Frontal cortex (tissue), 4 donors: ENCODE results near the gene P2RX3. TPM values are rescaled to one million over a fixed set of nuclear protein-coding genes. Genes with fewer than 3 reads are reported as not detected.
"Not testable (repeated sequence)": the region's sequence is repeated elsewhere in the genome, so short reads cannot be mapped to it uniquely, and the experiment has no call there.

Source experiments
- DNase-seq, 2 donors: peaks; one replicate each; pipeline ENCODE4 v3.0.0; 2012; ENCODE audit warnings: low spot score in 2 of 2
- FAIRE-seq: peaks from 2 replicates; lab custom pipeline; 2012; peaks lifted over from hg19 to GRCh38; lab: Jason Lieb, UNC
- total RNA-seq: library from RNA; depleted of rRNA; stranded (reverse); fragments of >200 nt; gene quantifications from one replicate; pipeline ENCODE4 v1.2.3, GENCODE V29; 2014
- donor health status: control.
- donor health status: control.
- donor health status: control.

Gene P2RX3
- total RNA-seq = not detected

- no peak for DNase-seq
- no peak for FAIRE-seq
Measured at GRCh38 chr11:57338142-57338541, at the start of gene P2RX3. P2RX3 (plus strand) TSS chr11:57338352; CDS start chr11:57338551, 199 bp downstream.

DNA sequence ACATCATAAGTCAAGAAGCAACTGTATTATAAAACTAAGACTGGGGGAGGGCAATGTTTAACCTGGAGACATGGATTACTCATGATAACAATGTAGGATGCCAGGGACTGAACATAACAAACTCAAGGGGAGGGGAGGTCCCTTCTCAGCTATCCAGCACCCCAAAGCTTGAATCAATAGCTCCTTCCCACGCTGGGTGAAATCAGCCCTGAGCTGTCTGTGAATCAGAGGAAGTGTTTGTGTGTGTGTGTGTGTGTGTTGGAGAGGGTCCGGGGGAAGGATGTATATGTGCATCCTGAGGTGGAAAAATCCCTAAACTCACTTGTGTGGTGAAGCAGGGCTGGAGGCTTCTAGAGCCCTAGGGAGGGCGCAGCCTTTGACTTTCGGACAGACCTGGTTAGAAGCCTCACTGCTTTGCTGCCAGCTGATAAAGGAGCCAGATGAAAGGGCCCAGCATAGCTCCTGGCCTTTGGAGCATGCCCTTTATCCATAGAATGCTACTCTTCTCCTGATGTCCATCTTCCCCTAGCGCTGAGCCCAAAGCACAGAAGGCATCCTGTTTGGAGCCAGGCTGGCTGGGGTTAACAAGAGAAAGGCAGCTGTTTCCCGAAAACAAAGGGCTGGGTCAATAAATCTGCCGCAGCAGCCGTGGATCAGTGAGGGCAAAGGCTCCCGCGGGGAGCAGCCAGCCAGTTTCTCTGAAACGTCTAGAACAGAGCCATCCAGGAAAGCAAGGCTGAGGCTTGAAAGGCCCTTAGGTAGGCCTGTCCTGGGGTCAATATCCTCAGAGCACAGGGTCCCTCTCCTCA, 49.2 kb upstream of the P2RX3 start:
- DNase-seq = no peak
- FAIRE-seq = no peak

DNA sequence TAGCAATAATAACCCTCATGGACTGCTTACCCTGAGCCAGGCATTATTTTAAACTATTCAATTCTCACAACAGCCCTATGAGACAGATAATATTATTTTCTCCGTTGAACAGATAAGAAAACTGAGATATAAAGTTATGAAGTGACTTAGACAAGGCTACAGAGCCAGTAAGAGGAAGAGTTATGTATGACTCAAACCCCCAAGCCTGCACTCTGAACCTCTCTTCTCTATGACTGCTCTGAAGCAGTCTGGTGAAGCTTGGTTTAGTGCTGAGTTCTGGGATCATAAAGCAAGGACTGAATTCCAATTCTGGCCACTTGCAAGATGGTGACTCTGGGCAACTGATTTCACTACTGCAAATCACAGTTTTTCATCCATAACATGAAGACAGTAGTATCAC, 47.9 kb upstream of the P2RX3 start:
- DNase-seq (no peak), FAIRE-seq (no peak)

GRCh38 chr11:57294225-57295131, 43.7 kb upstream of the P2RX3 start:
- DNase-seq (peak in 1 of 2 donors; percentile 34), FAIRE-seq (no peak)

GRCh38 chr11:57296205-57296604, 41.9 kb upstream of the P2RX3 start:
- FAIRE-seq, DNase-seq: not testable (repeated sequence)

DNA sequence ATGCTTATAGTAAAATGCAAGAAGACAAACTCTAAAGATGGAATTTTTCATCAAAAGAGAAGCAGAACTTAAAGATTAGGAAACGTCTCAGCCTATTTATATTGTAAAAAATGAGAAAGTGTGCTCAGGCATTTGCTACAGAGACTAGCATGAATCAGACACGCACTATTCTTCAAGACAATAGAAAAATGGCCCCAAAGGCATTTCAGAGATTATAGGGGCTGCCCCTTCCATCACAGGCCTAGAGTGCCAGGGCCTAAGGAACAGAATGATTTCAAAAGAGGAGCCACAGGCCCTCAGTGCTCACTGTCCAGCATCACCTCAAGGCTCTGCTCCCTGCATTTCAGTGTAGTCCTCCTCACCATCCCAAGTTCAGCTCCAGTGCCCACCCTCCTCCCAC, 40.9 kb upstream of the P2RX3 start:
- no peak for FAIRE-seq

DNA sequence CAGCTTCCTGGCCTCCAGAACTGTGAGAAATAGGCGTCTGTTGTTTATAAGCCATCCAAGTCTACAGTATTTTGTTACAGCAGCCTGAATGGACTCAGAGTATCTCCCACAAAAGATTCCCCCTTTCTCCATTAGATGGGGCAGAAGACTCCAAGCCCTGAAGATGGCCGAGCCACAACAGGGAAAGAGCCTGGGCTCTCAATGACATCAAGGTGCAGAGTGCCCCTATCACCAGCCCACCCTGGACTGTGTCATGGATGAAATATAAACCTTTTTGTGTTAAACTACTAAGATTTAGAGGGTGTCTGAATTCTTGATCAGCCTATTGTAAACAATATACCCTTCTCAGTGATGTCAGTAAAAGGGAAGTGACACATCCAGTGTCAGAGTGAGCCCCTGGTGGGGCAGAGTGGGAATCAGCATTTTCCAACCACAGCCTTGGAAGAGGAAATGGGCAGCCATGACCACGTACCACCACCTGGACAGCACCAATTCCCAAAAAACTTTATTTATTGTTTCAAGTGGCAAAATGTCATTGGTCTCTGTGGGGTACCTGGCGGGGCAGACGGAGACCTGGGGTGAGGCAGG, 38.9 kb upstream of the P2RX3 start:
- no peak for FAIRE-seq
- DNase-seq = no peak

More for the DNA sequence above, 40.9 kb upstream of the P2RX3 start:
- DNase-seq = no peak

GRCh38 chr11:57300785-57301184, 37.4 kb upstream of the P2RX3 start:
- FAIRE-seq (no peak), DNase-seq (peak in 1 of 2 donors; percentile 3)

GRCh38 chr11:57301711-57302423, 36.3 kb upstream of the P2RX3 start:
- FAIRE-seq (no peak), DNase-seq (peak in 1 of 2 donors; percentile 3)

DNA sequence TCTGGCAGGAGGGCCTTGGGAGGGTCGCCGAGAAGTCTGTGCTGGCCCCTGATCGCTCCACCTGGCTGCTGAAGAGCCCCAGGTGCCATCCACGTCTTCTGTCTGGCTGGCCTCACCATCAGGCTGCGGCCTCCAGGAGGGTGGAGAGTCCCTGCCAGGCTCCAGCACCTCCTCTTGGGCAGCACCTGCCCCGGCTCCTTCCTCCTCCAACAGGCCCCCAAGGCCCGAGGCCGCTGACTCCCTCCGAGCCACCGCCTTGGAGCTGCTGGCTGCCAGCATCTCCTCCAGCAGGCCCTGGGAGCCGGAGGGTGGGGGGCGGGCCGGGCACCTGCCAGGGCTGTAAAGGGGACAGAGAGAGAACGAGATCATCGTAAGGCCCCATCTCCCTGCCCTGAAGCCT, 35.7 kb upstream of the P2RX3 start:
- FAIRE-seq = no peak
- DNase-seq = no peak

DNA sequence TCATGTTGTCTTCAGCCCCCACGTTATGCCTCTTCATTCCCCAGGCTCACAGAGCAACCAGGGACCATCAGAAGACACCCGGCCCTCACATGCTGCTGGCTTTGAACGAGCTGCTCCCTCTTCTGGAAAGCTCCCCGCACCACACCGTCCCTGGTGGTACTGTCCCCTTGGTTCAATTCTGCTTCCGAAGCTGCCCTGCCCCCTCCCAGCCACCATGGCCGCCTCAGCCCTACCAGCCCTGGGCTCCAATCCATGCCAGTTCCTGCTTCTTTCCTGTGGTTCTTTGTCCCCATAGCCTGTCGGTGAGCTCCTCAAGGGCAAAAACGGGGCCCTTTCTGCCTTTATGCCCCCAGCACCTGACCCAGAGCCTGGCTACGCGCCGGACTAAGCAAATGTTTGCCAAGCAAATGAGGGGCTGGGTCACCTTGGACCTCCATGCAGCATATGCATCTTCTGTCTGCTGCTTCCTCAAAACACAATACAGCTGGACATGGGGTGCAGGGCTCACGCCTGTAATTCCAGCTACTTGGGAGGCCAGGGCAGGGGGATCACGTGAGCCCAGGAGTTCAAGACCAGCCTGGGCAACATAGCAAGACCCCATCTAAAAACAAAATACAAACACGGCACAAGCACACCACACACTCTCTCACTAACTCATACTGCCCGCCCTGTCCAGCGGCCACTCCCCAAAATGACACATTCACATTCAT, 34.7 kb upstream of the P2RX3 start:
- DNase-seq (no peak), FAIRE-seq (no peak)

- FAIRE-seq = no peak
- peak in 1 of 2 donors; percentile 4 for DNase-seq
Measured at GRCh38 chr11:57303990-57304579, 34.1 kb upstream of the P2RX3 start.

DNA sequence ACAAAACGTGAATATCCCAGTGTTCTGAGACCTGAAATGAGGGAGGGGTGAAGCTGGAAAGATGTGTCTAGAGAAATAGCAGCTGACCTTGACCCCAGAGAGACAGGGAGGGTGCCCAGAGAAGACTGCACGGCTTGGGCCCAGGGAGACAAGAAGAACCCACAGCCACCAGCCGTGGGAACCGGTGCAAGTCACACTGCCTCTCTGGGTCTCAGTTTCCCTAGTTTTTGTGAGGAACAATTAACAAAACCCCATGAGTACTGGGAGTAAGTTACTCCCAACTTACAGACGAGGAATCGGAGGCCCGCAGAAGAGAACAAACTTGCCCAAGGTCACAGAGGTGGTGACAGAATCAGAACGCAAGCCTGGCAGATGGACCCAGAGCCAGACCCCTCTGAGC, 32.6 kb upstream of the P2RX3 start:
- DNase-seq (no peak), FAIRE-seq (no peak)

- DNase-seq (peak in 1 of 2 donors; percentile 5), FAIRE-seq (no peak)
Measured at GRCh38 chr11:57306161-57306876, 31.8 kb upstream of the P2RX3 start.

DNA sequence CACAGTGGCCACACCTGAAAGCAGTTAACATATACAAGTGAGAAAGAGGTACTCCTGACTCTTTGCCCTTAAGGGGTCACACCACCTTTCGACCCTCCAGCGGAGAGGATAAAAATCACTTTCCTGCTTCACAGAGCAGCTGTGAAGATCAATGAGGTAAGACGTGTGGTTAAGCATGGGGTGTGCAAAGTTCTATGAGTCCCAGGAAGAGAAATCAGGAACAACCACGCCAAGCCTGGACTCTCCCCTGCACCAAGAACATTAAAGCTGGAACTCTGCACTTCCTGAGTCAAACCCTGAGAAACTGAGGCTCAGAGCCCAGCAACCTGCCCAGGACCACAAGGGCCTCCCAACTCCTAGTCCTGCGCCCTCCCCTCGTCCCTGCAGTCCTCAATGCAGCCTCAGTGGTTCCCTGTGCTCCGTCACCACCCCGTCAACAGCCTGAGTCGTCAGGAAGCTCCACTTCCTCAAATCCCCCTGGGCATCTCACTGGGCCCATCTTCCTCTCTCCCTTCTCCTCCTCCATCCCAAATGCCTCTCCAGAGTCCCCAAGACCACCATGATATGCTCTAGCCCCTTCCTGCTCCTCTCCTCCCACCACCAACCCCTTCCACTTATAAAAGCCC, 31.1 kb upstream of the P2RX3 start:
- peak in 1 of 2 donors; percentile 4 for DNase-seq
- no peak for FAIRE-seq

- DNase-seq (no peak), FAIRE-seq (no peak)
Measured at GRCh38 chr11:57307666-57308270, 30.4 kb upstream of the P2RX3 start.

- DNase-seq (no peak), FAIRE-seq (no peak)
Measured at GRCh38 chr11:57308426-57309060, 29.6 kb upstream of the P2RX3 start.
